Tongue (tissue), 2 donors: ENCODE data around the gene GATC. TPM values are rescaled to one million over a fixed set of nuclear protein-coding genes. Genes with fewer than 3 reads are reported as not detected.

ENCODE experiments used
- DNase-seq: peaks from one replicate; pipeline ENCODE4 v3.0.0-alpha.2; 2015
- total RNA-seq: library from RNA; depleted of rRNA; stranded (reverse); fragments of >200 nt; gene quantifications from one replicate; pipeline ENCODE4 v1.2.3, GENCODE V29; 2014

The GATC gene, protein sequence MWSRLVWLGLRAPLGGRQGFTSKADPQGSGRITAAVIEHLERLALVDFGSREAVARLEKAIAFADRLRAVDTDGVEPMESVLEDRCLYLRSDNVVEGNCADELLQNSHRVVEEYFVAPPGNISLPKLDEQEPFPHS
- 18.5 TPM for total RNA-seq

- peak; percentile 92 for DNase-seq
Observed at GRCh38 chr12:120445911-120446843, at the start of gene GATC, which contains the start of gene TRIAP1. TSS of gene GATC (plus strand) at chr12:120446444. CDS start at chr12:120446481, 37 bp downstream. TSS of gene TRIAP1 (minus strand) at chr12:120446384. CDS start at chr12:120446372, 12 bp downstream.

DNA sequence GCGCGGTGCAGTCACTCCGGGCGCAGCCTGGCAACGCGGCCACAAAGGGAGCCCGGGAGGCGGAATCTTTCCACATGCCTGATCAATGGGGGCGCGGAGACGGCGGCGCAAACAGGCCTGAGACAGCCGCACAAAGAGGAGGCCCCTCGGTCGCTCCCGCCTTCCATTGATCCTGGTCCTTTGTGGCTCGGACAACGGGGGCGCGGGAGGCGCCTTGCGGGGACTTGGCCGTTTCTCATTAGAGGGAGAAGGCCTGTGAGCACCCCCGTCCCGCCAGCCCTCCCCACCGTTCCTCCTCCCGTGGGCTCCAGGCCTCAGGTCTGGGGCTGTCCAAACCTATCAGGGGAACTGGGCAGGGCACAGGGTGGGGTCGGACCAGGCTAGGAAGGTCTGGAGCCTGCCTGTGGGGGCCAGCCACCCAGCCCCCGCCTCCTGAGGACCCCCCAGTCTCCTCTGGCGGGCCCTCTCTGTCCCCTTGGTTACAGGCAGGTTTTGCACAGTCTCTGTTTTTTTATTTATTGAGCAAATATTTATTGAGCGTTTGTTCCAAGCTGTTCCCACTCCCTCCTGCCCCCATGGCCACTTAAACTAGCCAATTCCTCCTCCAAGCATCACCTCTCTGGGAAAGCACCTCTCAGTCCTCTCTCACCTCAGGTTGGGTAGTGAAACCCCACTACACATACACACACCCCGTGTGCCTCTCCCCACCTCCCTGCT lies 48.3 kb upstream of the GATC start:
- DNase-seq: no peak

- no peak for DNase-seq
Observed at GRCh38 chr12:120399531-120399930, 46.7 kb upstream of the GATC start.

- peak; percentile 38 for DNase-seq
Observed at GRCh38 chr12:120402217-120402616, 44.0 kb upstream of the GATC start.

GRCh38 chr12:120403869-120404268 lies 42.4 kb upstream of the GATC start:
- DNase-seq: no peak

DNA sequence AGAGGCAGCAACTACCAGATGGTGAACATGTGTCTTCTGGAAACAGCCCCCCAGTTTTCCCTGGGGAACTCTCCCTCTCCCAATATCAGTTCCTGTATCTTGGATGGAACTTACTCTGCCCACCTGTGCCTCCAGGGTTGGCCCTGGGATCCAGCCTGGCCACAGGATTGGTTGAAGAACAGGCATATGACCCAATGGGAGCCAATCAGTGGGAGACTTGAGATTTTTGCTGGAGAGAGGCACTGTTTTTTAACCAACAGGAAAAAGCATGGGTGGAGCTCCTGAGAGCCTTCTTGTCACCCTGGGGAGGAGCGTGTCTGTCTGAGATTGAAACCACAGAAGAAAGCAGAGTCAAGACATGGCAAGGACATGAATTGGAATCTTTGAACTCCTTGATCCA lies 42.0 kb upstream of the GATC start:
- no peak for DNase-seq

DNA sequence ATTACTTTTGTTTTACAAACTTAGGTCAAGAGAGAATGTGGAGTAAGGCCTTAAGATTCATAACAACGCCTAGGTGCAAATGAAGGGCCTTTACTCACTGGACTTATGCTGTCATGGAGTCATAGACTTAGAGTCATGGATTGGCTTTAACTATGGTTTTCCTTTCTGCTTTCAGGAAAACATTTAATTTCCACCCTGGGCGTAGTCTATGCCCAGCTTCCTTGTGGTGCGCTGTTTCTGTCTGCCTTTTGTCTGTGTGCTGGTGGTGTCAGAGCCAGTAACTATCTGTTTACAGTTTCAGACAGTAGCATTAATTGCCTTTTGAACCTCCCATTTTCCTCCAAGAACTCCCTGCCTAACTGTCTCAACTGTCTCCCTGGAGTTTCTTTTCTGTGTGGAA lies 40.2 kb upstream of the GATC start:
- DNase-seq: no peak

DNA sequence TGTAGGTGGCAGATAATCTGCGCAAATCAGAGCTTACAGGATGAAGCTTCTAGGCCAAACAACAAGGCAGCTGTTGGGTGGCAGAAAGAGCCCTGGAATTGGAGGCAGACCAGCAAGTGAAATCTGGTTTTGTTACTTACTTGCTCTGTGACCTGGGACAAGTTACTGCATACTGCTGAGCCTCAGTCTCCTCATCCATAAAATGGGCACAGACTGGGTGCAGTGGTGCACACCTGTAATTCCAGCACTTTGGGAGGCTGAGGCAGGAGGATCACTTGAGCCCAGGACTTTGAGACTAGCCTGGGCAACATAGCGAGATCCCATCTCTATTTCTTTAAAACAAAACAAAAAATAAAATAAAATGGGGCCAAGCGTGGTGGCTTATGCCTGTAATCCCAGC lies 39.7 kb upstream of the GATC start:
- DNase-seq: no peak

DNA sequence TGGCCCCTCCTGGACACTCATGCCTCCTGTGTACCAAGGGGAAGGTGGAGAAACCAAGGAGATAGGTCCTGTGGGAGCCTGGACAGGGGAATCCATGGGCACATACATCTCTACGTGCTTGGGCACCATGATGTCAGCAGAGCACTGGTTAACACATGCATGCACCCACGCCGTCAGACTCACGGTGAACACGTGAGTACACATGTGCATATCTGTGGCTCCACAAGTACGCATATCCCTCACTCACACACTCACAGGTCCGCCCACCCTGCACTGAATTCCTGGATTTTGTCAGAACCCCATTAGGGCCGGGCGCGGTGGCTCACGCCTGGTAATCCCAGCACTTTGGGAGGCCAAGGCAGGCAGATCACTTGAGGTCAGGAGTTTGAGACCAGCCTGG lies 37.5 kb upstream of the GATC start:
- no peak for DNase-seq

DNA sequence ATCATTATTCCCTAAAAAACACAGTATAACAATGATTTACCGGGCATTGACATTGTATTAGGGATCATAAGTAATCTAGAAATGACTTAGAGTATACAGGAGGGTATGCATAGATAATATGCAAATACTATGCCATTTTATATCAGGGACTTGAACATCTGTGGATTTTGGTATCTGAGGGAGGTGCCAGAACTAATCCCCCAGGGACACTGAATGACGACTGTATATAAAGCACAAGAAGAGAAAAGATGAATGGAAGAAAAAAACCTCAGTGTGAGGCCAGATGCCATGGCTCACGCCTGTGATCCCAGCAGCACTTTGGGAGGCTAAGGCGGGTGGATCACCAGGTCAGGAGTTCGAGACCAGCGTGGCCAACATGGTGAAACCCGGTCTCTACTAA lies 33.8 kb upstream of the GATC start:
- no peak for DNase-seq

GRCh38 chr12:120413901-120414695 lies 32.1 kb upstream of the GATC start:
- no peak for DNase-seq

GRCh38 chr12:120416490-120417216 lies 29.6 kb upstream of the GATC start:
- DNase-seq: no peak

GRCh38 chr12:120417917-120418580 lies 28.2 kb upstream of the GATC start:
- DNase-seq: no peak

- no peak for DNase-seq
Observed at GRCh38 chr12:120421701-120422100, 24.5 kb upstream of the GATC start.

GRCh38 chr12:120422892-120423456 lies 23.3 kb upstream of the GATC start:
- no peak for DNase-seq

DNA sequence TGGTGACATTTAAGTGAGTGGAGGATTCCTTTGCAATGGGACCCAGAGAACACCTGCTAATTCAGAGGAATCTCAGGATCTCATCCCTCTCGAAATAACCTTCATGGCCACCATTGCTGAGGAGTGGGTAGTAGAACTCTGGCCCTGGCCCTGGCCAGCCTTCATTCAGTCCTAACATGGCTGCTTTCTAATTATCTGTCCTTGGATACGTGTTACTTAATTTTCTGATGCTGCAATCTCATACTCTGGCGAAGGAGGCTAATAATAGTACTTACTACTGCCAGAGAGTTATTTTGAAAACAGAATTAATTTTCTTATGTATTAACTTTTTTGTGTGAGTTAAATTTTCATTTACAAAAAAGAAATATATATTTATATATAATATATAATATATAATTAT lies 20.4 kb upstream of the GATC start:
- DNase-seq: no peak

- no peak for DNase-seq
Observed at GRCh38 chr12:120428597-120429229, 17.5 kb upstream of the GATC start.

- DNase-seq: no peak
Observed at GRCh38 chr12:120429368-120429767, 16.9 kb upstream of the GATC start.

GRCh38 chr12:120432772-120433525 lies 13.3 kb upstream of the GATC start:
- DNase-seq: no peak
